Fibroblast of upper back skin (primary cell): ENCODE results near the gene DSCAML1.
"Not testable (repeated sequence)": the region's sequence is repeated elsewhere in the genome, so short reads cannot be mapped to it uniquely, and the experiment has no call there.

Experiments used
- DNase-seq: peaks from one replicate; pipeline ENCODE4 v3.0.0-alpha.2; 2013

The DSCAML1 gene

GRCh38 chr11:117793583-117793982 is 3.4 kb downstream of the DSCAML1 start:
- no peak for DNase-seq

- no peak for DNase-seq
These were observed 4.0 kb downstream of the DSCAML1 start for GRCh38 chr11:117792992-117793391.

DNA sequence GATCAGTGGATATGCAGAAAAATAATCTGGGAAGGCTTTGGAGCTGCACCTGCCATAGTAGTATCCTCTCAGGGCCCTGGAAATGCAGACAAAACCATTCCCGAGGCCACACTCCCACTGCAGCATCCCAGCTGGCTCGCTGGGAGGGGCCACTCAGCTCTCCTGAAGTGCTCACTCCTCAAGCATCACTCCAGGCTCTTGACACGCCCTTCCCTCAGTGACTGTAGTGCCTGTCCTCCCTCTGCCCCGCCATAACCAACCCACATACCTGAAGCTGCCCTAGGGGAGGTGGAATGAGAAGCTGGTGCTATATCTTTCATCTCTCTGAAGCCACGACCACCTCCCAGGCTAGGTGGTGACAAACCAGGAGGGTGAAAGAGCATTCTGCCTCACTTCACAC is 4.8 kb downstream of the DSCAML1 start:
- no peak for DNase-seq

- no peak for DNase-seq
These were observed 6.7 kb downstream of the DSCAML1 start for GRCh38 chr11:117790279-117790678.

DNA sequence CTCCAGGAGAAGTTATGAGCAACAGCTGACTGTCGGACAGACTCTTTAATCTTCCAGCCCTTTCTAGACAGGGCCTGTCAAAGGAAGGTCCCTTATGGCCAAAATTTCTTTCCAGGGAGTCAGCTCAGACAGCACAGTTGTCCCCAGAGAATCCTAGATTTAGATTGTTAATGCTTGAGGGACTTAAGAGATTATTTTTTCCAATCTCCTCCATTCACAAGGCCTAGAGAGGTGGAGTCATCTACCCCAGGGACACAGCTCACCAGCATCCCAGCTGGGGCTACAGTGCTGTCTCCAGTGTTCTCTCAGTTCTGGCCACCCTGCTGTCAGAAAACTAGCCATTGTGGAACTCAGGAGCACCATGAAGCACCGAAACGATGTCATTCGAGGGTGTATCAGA is 7.8 kb downstream of the DSCAML1 start:
- no peak for DNase-seq

- DNase-seq, result no peak
These were observed 10.7 kb downstream of the DSCAML1 start for GRCh38 chr11:117786135-117786870.

GRCh38 chr11:117782101-117782500 is 14.9 kb downstream of the DSCAML1 start:
- DNase-seq, result no peak

- no peak for DNase-seq
These were observed 15.4 kb downstream of the DSCAML1 start for GRCh38 chr11:117781627-117782026.

DNA sequence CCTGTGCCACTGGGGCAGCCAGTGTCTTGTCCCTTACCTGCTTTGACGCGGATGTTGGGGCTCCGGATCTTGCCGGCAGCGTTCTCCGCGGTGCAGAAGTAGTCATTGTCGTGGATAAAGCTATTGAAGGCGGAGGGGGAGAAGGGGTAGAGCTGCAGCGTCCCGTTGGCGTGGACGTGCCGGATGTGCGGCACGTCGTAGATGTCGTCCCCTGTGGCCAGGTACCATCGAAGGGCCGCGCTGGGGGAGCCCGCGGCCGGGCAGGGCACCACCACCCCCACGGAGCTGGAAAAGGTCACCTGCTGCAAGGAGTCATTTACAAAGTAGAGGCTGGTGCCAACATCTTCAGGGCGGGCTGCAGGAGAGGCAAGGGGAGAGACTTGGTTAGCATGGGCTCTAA is 16.6 kb downstream of the DSCAML1 start:
- no peak for DNase-seq

GRCh38 chr11:117774553-117774952 is 22.5 kb downstream of the DSCAML1 start:
- DNase-seq, result no peak

GRCh38 chr11:117772360-117772759 is 24.7 kb downstream of the DSCAML1 start:
- DNase-seq, result no peak

GRCh38 chr11:117771841-117772240 is 25.2 kb downstream of the DSCAML1 start:
- DNase-seq, result no peak

DNA sequence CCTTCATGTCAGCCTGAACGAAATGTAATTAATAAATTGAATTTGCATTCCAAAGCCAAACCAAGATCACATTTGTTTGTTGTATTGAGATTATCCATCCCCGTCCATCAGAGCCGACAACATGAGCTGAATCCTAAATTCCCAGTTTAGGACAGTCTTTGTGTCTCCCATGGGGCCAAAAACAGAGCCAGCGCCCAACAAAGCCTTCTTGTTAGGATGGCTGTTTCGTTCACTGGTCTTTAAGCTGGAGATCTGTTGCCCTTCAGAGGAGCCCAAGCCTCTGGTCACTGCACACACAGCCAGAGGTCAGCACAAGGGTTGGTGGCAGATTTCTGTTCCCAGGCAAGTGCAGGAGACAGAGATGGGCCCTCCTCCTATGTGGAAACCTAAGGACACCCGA is 25.8 kb downstream of the DSCAML1 start:
- DNase-seq, result no peak

GRCh38 chr11:117770061-117770460 is 27.0 kb downstream of the DSCAML1 start:
- no peak for DNase-seq

DNA sequence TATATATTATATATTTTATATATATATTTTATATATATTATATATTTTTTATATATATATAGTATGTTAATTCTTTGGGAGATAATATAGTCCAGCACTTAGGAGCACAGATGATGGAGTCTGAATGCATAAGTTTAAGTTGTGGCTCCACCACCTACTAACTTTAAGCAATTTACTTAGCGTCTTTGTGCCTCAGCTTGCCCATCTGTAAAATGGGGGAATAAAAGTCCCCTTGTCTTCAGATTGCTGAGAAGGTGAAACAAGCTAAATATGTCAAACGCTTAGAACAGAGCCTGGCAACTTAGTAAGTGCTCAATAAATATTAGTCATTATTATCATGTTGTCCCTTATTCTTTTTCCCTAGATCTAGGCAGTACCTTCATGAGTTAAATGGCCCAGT is 27.5 kb downstream of the DSCAML1 start:
- DNase-seq, result no peak

DNA sequence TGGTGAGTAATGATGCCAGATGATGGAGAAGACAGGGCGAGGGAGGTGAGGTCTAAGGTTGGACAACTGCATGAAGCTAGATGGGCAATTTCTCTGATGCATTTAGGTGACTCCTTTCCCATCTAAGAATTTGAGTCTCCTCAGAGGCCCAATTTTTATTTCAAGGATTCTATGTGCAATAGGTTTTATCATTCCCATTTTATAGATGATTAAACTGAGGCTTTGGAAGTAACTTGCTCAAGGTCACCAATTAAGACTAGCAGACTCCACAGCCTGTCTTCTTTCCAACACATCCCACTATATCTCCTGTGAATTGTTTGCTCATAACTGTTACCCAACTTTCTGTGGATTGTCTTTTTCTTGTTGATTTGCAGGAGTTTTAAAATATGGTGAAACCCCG is 28.5 kb downstream of the DSCAML1 start:
- DNase-seq, result no peak

- no peak for DNase-seq
These were observed 29.9 kb downstream of the DSCAML1 start for GRCh38 chr11:117767071-117767470.

- no peak for DNase-seq
These were observed 30.4 kb downstream of the DSCAML1 start for GRCh38 chr11:117766576-117766975.

DNA sequence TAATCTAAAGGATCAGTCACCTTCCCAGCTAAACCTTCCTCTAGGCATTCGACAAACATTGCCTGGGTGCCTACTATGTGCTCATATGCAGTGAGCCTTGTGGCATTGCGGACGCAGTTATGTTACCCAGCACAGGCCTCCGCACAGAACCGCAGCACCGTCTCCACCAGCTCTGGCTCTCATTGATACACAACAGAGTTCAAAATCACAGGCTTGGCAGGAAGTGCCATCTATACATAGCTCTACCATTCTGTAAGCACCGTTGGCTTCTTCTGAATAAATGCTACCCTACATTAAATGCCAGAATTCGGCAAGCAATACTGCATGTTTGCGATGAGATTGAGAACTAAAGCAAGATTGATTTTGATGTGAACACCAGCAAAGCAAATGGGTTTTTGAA is 31.0 kb downstream of the DSCAML1 start:
- DNase-seq, result no peak

GRCh38 chr11:117765068-117765467 is 31.9 kb downstream of the DSCAML1 start:
- no peak for DNase-seq

- DNase-seq, result not testable (repeated sequence)
These were observed 33.6 kb downstream of the DSCAML1 start for GRCh38 chr11:117763465-117763864.

DNA sequence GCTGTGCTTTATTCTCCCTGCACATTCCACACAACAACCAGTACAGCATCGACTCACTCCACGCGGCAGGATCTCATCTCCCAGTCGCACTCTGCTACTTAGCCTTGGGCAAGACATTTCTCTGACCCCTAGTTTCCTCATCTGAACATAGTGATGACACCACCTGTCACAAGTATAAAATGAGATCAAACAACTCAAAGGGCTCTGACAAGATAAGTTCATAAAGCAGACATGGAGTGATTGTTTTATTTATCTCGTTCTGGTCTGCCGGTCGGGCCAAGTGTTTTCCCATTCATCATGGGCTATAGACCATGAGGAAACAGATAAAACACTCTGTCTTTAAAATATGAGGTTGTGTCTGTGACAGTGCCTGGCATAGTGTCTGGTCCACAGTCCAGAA is 35.0 kb downstream of the DSCAML1 start:
- no peak for DNase-seq

DNA sequence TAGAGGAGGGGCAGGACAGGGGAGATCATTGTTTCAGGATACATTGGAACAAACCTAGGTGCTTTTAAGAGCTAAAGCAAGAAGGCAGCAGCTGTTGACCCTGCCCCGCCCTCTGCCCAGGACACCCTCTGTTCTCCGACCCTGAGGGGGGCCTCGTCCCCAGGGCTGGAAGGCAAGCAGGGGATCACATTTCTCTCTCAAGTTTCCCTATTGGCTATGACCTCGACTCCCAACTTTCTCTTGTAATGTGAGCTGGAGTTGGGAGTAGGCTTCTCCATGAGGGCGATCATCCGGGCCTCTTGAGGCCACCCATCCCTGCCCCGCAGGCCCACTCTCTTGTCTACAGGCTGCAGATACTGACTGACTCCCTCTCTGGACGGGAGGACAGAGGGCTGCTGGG is 37.7 kb downstream of the DSCAML1 start:
- no peak for DNase-seq

- DNase-seq, result no peak
These were observed 43.0 kb downstream of the DSCAML1 start for GRCh38 chr11:117754030-117754429.

DNA sequence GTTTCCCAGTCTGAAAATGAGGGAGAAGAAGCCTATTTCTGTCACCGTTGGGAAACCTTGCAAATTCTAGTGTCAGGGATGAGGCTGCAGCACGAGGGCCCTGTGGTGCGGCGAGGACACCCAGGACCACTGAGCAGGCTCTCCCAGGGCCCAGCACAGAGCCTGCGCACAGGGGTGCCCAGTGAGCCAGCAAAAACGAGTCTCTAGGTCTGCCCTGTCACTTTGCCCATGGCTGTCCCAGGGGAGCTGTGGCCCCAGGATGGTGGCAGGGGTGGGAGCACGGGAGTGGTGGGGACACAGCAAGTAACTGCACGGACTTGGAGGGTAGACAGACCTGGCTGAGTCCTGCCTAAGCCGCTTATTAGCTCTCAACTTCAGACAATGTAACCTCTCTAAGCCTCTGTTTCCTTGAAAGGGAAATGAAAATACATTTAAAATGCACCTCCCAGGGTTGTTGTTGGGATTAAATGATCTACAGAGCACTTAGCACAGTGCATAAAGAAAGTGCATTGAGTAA is 44.2 kb downstream of the DSCAML1 start:
- no peak for DNase-seq
